Sigmoid colon (tissue), 7 donors: ENCODE measurements around the gene CLK3. TPM values are rescaled to one million over a fixed set of nuclear protein-coding genes. Genes with fewer than 3 reads are reported as not detected.
"Not testable (repeated sequence)": the region's sequence is repeated elsewhere in the genome, so short reads cannot be mapped to it uniquely, and the experiment has no call there.

Experiments used
- DNase-seq: peaks from one replicate; pipeline ENCODE4 v3.0.0-alpha.2; 2019
- H3K27ac ChIP-seq, 4 donors: fragments of 200-600 bp; sonication (generic); one replicate each; pipeline ENCODE4 v1.5.1; 2016 to 2019; ENCODE audit warnings: mild to moderate bottlenecking in 1 of 4
- H3K27me3 ChIP-seq, 3 donors: fragments of 200-600 bp; sonication (generic); one replicate each; pipeline ENCODE4 v1.5.1; 2019; ENCODE audit warnings: mild to moderate bottlenecking in 1 of 3
- H3K36me3 ChIP-seq, 4 donors: fragments of 200-600 bp; sonication (generic); one replicate each; pipeline ENCODE4 v1.5.1; 2016 to 2019
- H3K4me1 ChIP-seq, 4 donors: fragments of 200-600 bp; sonication (generic); one replicate each; pipeline ENCODE4 v1.5.1; 2017 to 2019
- H3K4me3 ChIP-seq, 4 donors: fragments of 200-600 bp; sonication (generic); one replicate each; pipeline ENCODE4 v1.5.1; 2017 to 2019; ENCODE audit warnings: mild to moderate bottlenecking in 2 of 4, moderate library complexity in 1 of 4
- H3K9me3 ChIP-seq, 4 donors: fragments of 200-600 bp in 3 of 4; sonication (generic) in 3 of 4; one replicate each; pipeline versions ENCODE4 v1.5.1 to v1.6.1; 2013 to 2019
- EP300 ChIP-seq, 4 donors: sonication (generic); formaldehyde crosslinking; IDR thresholded peaks; one replicate each; pipeline ENCODE4 v1.6.1; 2017; ENCODE audit warnings: antibody characterized with exemption in 4 of 4
- POLR2A ChIP-seq, 2 donors: fragments of 450-650 bp; IDR thresholded peaks; one replicate each; pipeline ENCODE4 v1.6.1; 2016; ENCODE audit warnings: antibody characterized with exemption in 2 of 2, mild to moderate bottlenecking in 2 of 2, moderate library complexity in 2 of 2
- POLR2AphosphoS5 ChIP-seq, 4 donors: sonication (generic); formaldehyde crosslinking; IDR thresholded peaks; one replicate each; pipeline ENCODE4 v1.6.1; 2017; ENCODE audit warnings: antibody characterized with exemption in 4 of 4
- WGBS, 2 donors: extraction: QIAGEN DNeasy Blood & Tissue Kit; methylation state at CpG; one replicate each; pipeline ENCODE4 v1.1.7; 2013; 5-methylcytosine and 5-hydroxymethylcytosine counted together
- intact Hi-C: fragments of 100-400 bp; cut with DNase I; formaldehyde crosslinking; loops from one replicate; pipeline ENCODE4 v1.15.1; 2023
- polyA plus RNA-seq, 3 donors: library from polyadenylated mRNA; stranded (reverse); fragments of 200-250 nt; gene quantifications; one replicate each; pipeline ENCODE4 v1.2.3, GENCODE V29; 2013
- total RNA-seq, 4 donors: library from RNA; depleted of rRNA; stranded (reverse); fragments of >200 nt; gene quantifications; one replicate each; pipeline ENCODE4 v1.1.0, GENCODE V29; 2016
- TF ChIP-seq, protein P1 (sequence below), 4 experiments: fragments of 450-650 bp in 3 of 4; fragments of 200-600 bp in 1 of 4; IDR thresholded peaks; one replicate each; pipeline ENCODE4 v1.5.1; 2016 to 2019; ENCODE audit warnings: antibody characterized with exemption in 4 of 4, mild to moderate bottlenecking in 3 of 4, moderate library complexity in 2 of 4
- donor health status: healthy with polysubstance abuse.
- donor health status: Bipolar disorder and iron deficiency.
- donor health status: healthy.

CLK3 gene
- total and polyA plus RNA-seq, 7 donors: 59.5 to 124 (median 75.5) TPM

- no peak overlapping the region for H3K4me3 ChIP-seq
- no peak for DNase-seq
- no peaks in the 10 kb centered on the region for H3K27me3 ChIP-seq
- H3K36me3 ChIP-seq: peaks cover 68 to 100% (median 85%) of the 10 kb centered on the region in 4 donors
- H3K9me3 ChIP-seq: no peaks in the 10 kb centered on the region
- no peaks in the 10 kb centered on the region for H3K4me1 ChIP-seq
- 62 to 91% methylated on average over 3 of the region's 3 CpGs for WGBS, 2 donors
- intact Hi-C loops: no loop called here
- TF ChIP-seq POLR2A (IDR thresholded peaks at IDR 0.05) (no peak), POLR2AphosphoS5 (IDR thresholded peaks at IDR 0.05) (no peak)
- TF ChIP-seq, protein P1, sequence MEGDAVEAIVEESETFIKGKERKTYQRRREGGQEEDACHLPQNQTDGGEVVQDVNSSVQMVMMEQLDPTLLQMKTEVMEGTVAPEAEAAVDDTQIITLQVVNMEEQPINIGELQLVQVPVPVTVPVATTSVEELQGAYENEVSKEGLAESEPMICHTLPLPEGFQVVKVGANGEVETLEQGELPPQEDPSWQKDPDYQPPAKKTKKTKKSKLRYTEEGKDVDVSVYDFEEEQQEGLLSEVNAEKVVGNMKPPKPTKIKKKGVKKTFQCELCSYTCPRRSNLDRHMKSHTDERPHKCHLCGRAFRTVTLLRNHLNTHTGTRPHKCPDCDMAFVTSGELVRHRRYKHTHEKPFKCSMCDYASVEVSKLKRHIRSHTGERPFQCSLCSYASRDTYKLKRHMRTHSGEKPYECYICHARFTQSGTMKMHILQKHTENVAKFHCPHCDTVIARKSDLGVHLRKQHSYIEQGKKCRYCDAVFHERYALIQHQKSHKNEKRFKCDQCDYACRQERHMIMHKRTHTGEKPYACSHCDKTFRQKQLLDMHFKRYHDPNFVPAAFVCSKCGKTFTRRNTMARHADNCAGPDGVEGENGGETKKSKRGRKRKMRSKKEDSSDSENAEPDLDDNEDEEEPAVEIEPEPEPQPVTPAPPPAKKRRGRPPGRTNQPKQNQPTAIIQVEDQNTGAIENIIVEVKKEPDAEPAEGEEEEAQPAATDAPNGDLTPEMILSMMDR (IDR thresholded peaks at IDR 0.05): no peak
- H3K27ac ChIP-seq: no peak overlapping the region
Measured at GRCh38 chr15:74628199-74628598, 12.6 kb downstream of the CLK3 start.

- no peak for TF ChIP-seq EP300 (IDR thresholded peaks at IDR 0.05)
- no peak for TF ChIP-seq POLR2AphosphoS5 (IDR thresholded peaks at IDR 0.05)
- no peak for TF ChIP-seq POLR2A (IDR thresholded peaks at IDR 0.05)
- TF ChIP-seq, protein P1 (IDR thresholded peaks at IDR 0.05): no peak
- Histone ChIP-seq H3K27ac (no peak overlapping the region), H3K4me3 (no peak overlapping the region), H3K36me3 (peaks cover 64 to 100% (median 79%) of the 10 kb centered on the region in 4 donors), H3K4me1 (no peaks in the 10 kb centered on the region), H3K9me3 (no peaks in the 10 kb centered on the region), H3K27me3 (no peaks in the 10 kb centered on the region)
- DNase-seq: no peak
- intact Hi-C loops: no loop called here
- WGBS, 2 donors: 72 to 74% methylated on average over 5 of the region's 5 CpGs
Measured at GRCh38 chr15:74628949-74629348, 13.3 kb downstream of the CLK3 start.

DNA sequence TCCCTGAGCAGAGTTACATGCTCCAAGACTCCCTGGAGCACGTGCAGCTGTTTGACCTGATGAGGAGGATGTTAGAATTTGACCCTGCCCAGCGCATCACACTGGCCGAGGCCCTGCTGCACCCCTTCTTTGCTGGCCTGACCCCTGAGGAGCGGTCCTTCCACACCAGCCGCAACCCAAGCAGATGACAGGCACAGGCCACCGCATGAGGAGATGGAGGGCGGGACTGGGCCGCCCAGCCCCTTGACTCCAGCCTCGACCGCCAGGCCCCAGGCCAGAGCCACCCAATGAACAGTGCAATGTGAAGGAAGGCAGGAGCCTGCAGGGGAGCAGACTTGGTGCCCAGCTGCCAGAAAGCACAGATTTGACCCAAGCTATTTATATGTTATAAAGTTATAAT, 14.1 kb downstream of the CLK3 start:
- not testable (repeated sequence) for DNase-seq, H3K27ac ChIP-seq, H3K4me1 ChIP-seq, H3K27me3 ChIP-seq, H3K4me3 ChIP-seq, H3K9me3 ChIP-seq
- WGBS, 2 donors: 80 to 92% methylated on average over 10 of the region's 10 CpGs
- intact Hi-C loops: loop anchor here (5.0 to 10.0 kb wide), 2 partner anchors 257 to 325 kb away; partner anchors contain the start of gene RPP25
- peaks cover 57 to 100% (median 73%) of the 10 kb centered on the region in 4 donors for H3K36me3 ChIP-seq

- no peak for DNase-seq
- Histone ChIP-seq H3K27me3 (no peaks in the 10 kb centered on the region), H3K27ac (no peak overlapping the region), H3K9me3 (no peaks in the 10 kb centered on the region), H3K4me1 (no peaks in the 10 kb centered on the region), H3K36me3 (peaks cover 51 to 99% (median 70%) of the 10 kb centered on the region in 4 donors), H3K4me3 (no peak overlapping the region)
- WGBS, 2 donors: 75 to 76% methylated on average over 6 of the region's 6 CpGs
- intact Hi-C loops: loop anchor here (5.0 to 10.0 kb wide), 2 partner anchors 258 to 324 kb away; partner anchors contain the start of gene RPP25
- TF ChIP-seq POLR2AphosphoS5 (IDR thresholded peaks at IDR 0.05): no peak
- no peak for TF ChIP-seq EP300 (IDR thresholded peaks at IDR 0.05)
- TF ChIP-seq, protein P1 (IDR thresholded peaks at IDR 0.05): no peak
- no peak for TF ChIP-seq POLR2A (IDR thresholded peaks at IDR 0.05)
Measured at GRCh38 chr15:74630284-74631086, 14.8 kb downstream of the CLK3 start.

DNA sequence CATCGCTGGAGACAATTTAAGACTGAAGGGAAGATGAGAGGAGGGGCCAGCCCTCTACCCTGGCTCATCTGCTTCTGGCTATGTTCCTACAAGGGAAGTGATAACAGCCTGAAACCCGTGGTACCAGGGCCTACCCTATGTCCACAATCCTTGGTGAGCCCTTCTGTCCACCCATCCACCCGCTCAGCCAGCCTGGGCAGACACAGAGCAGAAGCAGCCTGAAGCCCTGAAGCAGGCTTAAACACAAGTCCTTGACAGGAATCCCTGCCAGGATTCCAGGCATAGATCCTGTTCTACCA, 15.4 kb downstream of the CLK3 start:
- 67 to 72% methylated on average over 3 of the region's 3 CpGs for WGBS, 2 donors
- Histone ChIP-seq H3K4me3 (no peak overlapping the region), H3K36me3 (peaks cover 53 to 99% (median 69%) of the 10 kb centered on the region in 4 donors), H3K4me1 (no peaks in the 10 kb centered on the region), H3K27ac (no peak overlapping the region), H3K9me3 (no peaks in the 10 kb centered on the region), H3K27me3 (no peaks in the 10 kb centered on the region)
- TF ChIP-seq EP300 (IDR thresholded peaks at IDR 0.05) (no peak), POLR2A (IDR thresholded peaks at IDR 0.05) (no peak), POLR2AphosphoS5 (IDR thresholded peaks at IDR 0.05) (no peak)
- TF ChIP-seq, protein P1 (IDR thresholded peaks at IDR 0.05): no peak
- no peak for DNase-seq
- intact Hi-C loops: loop anchor here (5.0 to 10.0 kb wide), 2 partner anchors 259 to 324 kb away; partner anchors contain the start of gene RPP25
